ENCODE measurements around the gene SHISA4.
"Not testable (repeated sequence)": the region's sequence is repeated elsewhere in the genome, so short reads cannot be mapped to it uniquely, and the experiment has no call there.

Gene SHISA4

GRCh38 chr1:201899683-201900429 is 11.2 kb downstream of the SHISA4 start:
- no peak for DNase-seq

- DNase-seq: no peak
These were observed 11.8 kb downstream of the SHISA4 start for GRCh38 chr1:201900476-201900875.

GRCh38 chr1:201901036-201901435 is 12.3 kb downstream of the SHISA4 start:
- not testable (repeated sequence) for DNase-seq

- DNase-seq: no peak
These were observed 13.5 kb downstream of the SHISA4 start for GRCh38 chr1:201902198-201902597.

- DNase-seq: no peak
These were observed 14.4 kb downstream of the SHISA4 start for GRCh38 chr1:201903135-201903534.

GRCh38 chr1:201904579-201904978 is 15.9 kb downstream of the SHISA4 start:
- no peak for DNase-seq

GRCh38 chr1:201905234-201905890 is 16.7 kb downstream of the SHISA4 start:
- DNase-seq: no peak

- DNase-seq: no peak
These were observed 17.6 kb downstream of the SHISA4 start for GRCh38 chr1:201906336-201906735.

- DNase-seq: no peak
These were observed 18.9 kb downstream of the SHISA4 start for GRCh38 chr1:201907621-201908020.

- DNase-seq: no peak
These were observed 23.3 kb downstream of the SHISA4 start for GRCh38 chr1:201911826-201912571.

GRCh38 chr1:201912832-201913231 is 24.1 kb downstream of the SHISA4 start:
- no peak for DNase-seq

GRCh38 chr1:201914456-201915235 is 25.9 kb downstream of the SHISA4 start:
- no peak for DNase-seq

GRCh38 chr1:201916649-201917249 is 28.1 kb downstream of the SHISA4 start:
- DNase-seq: no peak

GRCh38 chr1:201917362-201918033 is 28.8 kb downstream of the SHISA4 start:
- peak in 1 of 14 donors; percentile 51 for DNase-seq

- DNase-seq: no peak
These were observed 29.6 kb downstream of the SHISA4 start for GRCh38 chr1:201918343-201918742.

GRCh38 chr1:201921952-201922558 is 33.4 kb downstream of the SHISA4 start:
- DNase-seq: no peak

- DNase-seq: no peak
These were observed 36.5 kb downstream of the SHISA4 start for GRCh38 chr1:201925301-201925567.

- DNase-seq: no peak
These were observed 37.4 kb downstream of the SHISA4 start for GRCh38 chr1:201925981-201926645.

- DNase-seq: no peak
These were observed 39.6 kb downstream of the SHISA4 start for GRCh38 chr1:201928266-201928665.

GRCh38 chr1:201930137-201930536 is 41.4 kb downstream of the SHISA4 start:
- no peak for DNase-seq

- DNase-seq: no peak
These were observed 42.1 kb downstream of the SHISA4 start for GRCh38 chr1:201930803-201931202.

Data from C1 segment of cervical spinal cord (tissue), 14 donors.